Fibroblast of lung (primary cell): ENCODE measurements around the gene EPO. TPM values are rescaled to one million over a fixed set of nuclear protein-coding genes. Genes with fewer than 3 reads are reported as not detected.
"Not testable (repeated sequence)": the region's sequence is repeated elsewhere in the genome, so short reads cannot be mapped to it uniquely, and the experiment has no call there.

Experiments used
- DNase-seq, 2 donors: peaks; one replicate each; pipeline versions ENCODE4 v3.0.0 to v3.0.0-alpha.2; 2010; ENCODE audit warnings: low read depth in 2 of 2
- H2AFZ ChIP-seq: 2 replicates; pipeline ENCODE4 v1.5.1; 2012; ENCODE audit warnings: low read length, control low read depth, inconsistent platforms
- H3K27ac ChIP-seq: 2 replicates; pipeline ENCODE4 v1.5.1; 2011; ENCODE audit warnings: low read length, control low read depth; ENCODE audit not compliant: insufficient read depth
- H3K27me3 ChIP-seq: 2 replicates; pipeline ENCODE4 v1.5.1; 2011; ENCODE audit warnings: mild to moderate bottlenecking, low read length; ENCODE audit not compliant: control insufficient read depth, insufficient read depth
- H3K36me3 ChIP-seq: 2 replicates; pipeline ENCODE4 v1.5.1; 2011; ENCODE audit warnings: low read length; ENCODE audit not compliant: control insufficient read depth, insufficient read depth
- H3K4me1 ChIP-seq: 2 replicates; pipeline ENCODE4 v1.5.1; 2011; ENCODE audit warnings: low read length; ENCODE audit not compliant: control insufficient read depth, insufficient read depth; ENCODE audit errors: extremely low read depth
- H3K4me2 ChIP-seq: 2 replicates; pipeline ENCODE4 v1.5.1; 2011; ENCODE audit warnings: low read length, control low read depth; ENCODE audit not compliant: insufficient read depth; ENCODE audit errors: extremely low read depth
- H3K4me3 ChIP-seq, 4 experiments: fragments of 200-600 bp in 1 of 4; sonication (generic) in 1 of 4; replicated peaks in 1 of 4; 2 replicates each; pipeline ENCODE4 v1.5.1; 2011 to 2016; ENCODE audit warnings: low read length in 4 of 4, low read depth in 3 of 4, mild to moderate bottlenecking in 3 of 4, control low read depth in 2 of 4, inconsistent platforms in 1 of 4, mixed read lengths in 1 of 4; ENCODE audit not compliant: insufficient read depth in 1 of 4; ENCODE audit errors: control extremely low read depth in 1 of 4
- H3K79me2 ChIP-seq: 2 replicates; pipeline ENCODE4 v1.5.1; 2012; ENCODE audit warnings: mild to moderate bottlenecking, low read length, inconsistent platforms; ENCODE audit not compliant: control insufficient read depth, insufficient read depth
- H3K9ac ChIP-seq: 2 replicates; pipeline ENCODE4 v1.5.1; 2011; ENCODE audit warnings: mild to moderate bottlenecking, low read length, control low read depth; ENCODE audit not compliant: insufficient read depth
- H3K9me3 ChIP-seq: 2 replicates; pipeline ENCODE4 v1.5.1; 2012; ENCODE audit warnings: low read depth, low read length; ENCODE audit not compliant: control insufficient read depth, insufficient read depth
- H4K20me1 ChIP-seq: 2 replicates; pipeline ENCODE4 v1.5.1; 2011; ENCODE audit warnings: low read length; ENCODE audit not compliant: control insufficient read depth, insufficient read depth; ENCODE audit errors: extremely low read depth
- CTCF ChIP-seq, 2 donors: IDR thresholded peaks in 1 of 2; conservative IDR thresholded peaks in 1 of 2; 1 replicate in 1 of 2; 2 replicates in 1 of 2; pipeline ENCODE4 v1.5.1; 2011 to 2012; ENCODE audit warnings: low read length in 2 of 2, control low read depth in 1 of 2, inconsistent platforms in 1 of 2, low read depth in 1 of 2, mild to moderate bottlenecking in 1 of 2
- EZH2 ChIP-seq: IDR thresholded peaks from 2 replicates; pipeline ENCODE4 v1.5.1; 2012; ENCODE audit warnings: low read length, control low read depth, mild to moderate bottlenecking; ENCODE audit errors: missing control alignments
- polyA plus RNA-seq, 2 donors: library from polyadenylated mRNA; depleted of rRNA in 1 of 2; stranded (reverse) in 1 of 2; unstranded in 1 of 2; fragments of >200 nt; gene quantifications; 2 replicates each; pipeline ENCODE4 v1.2.1, GENCODE V29; 2011 to 2012; ENCODE audit warnings: missing spikeins in 1 of 2
- total RNA-seq: library from RNA; depleted of rRNA; stranded (reverse); fragments of >200 nt; gene quantifications from 2 replicates; pipeline ENCODE4 v1.2.1, GENCODE V29; 2014

Gene EPO
- total and polyA plus RNA-seq, 2 donors (not counting 1 experiment from before 2014, with no cell fraction given): not detected

GRCh38 chr7:100714725-100715124 is 5.5 kb upstream of the EPO start:
- Histone ChIP-seq H3K79me2 (no peaks in the 10 kb centered on the region), H3K27me3 (peaks cover 4% of the 10 kb centered on the region), H3K4me2 (no peak overlapping the region), H3K9ac (no peak overlapping the region), H3K27ac (no peak overlapping the region), H3K4me1 (no peaks in the 10 kb centered on the region), H3K36me3 (no peaks in the 10 kb centered on the region), H3K9me3 (no peaks in the 10 kb centered on the region), H2AFZ (no peak overlapping the region), H4K20me1 (no peaks in the 10 kb centered on the region), H3K4me3 (no peak overlapping the region)
- TF ChIP-seq EZH2: no peak
- no peak for TF ChIP-seq CTCF (conservative IDR thresholded peaks at IDR 0.05 in 1 of 2, IDR thresholded peaks at IDR 0.05 in 1 of 2; ENCODE audit: low read depth in 1 of 2, low read length in 2 of 2)
- no peak for DNase-seq

DNA sequence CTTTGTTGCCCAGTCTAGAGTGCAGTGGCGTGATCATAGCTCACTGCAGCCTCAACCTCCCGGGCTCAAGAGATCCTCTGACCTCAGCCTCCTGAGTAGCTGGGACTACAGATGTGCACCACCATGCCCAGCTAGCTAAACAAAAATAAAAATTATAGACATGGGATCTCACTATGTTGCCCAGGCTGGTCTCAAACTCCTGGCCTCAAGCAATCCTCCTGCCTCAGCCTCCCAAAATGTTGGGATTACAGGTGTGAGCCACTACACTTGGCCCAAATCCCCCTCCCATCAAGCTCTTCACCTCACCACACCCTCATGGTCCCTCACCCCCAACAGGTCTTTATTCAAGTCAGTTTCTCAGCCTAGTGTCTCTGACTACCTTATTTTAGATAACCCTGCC is 3.2 kb upstream of the EPO start:
- H3K4me1 ChIP-seq, H3K27ac ChIP-seq, H3K79me2 ChIP-seq, H4K20me1 ChIP-seq, H3K4me3 ChIP-seq, H3K9ac ChIP-seq, H3K36me3 ChIP-seq, H2AFZ ChIP-seq, DNase-seq, H3K9me3 ChIP-seq, H3K4me2 ChIP-seq: not testable (repeated sequence)
- H3K27me3 ChIP-seq: peaks cover 25% of the 10 kb centered on the region

- H2AFZ ChIP-seq: no peak overlapping the region
- no peak overlapping the region for H3K4me2 ChIP-seq
- no peaks in the 10 kb centered on the region for H3K36me3 ChIP-seq
- H3K27ac ChIP-seq: no peak overlapping the region
- no peak overlapping the region for H3K4me3 ChIP-seq
- H4K20me1 ChIP-seq: no peaks in the 10 kb centered on the region
- H3K4me1 ChIP-seq: no peaks in the 10 kb centered on the region
- H3K9ac ChIP-seq: no peak overlapping the region
- peak; percentile 42 to 65 for DNase-seq
- no peaks in the 10 kb centered on the region for H3K9me3 ChIP-seq
- H3K27me3 ChIP-seq: peaks cover 41% of the 10 kb centered on the region
- peak; percentile 49 to 51 for TF ChIP-seq CTCF (conservative IDR thresholded peaks at IDR 0.05 in 1 of 2, IDR thresholded peaks at IDR 0.05 in 1 of 2; ENCODE audit: low read depth in 1 of 2, low read length in 2 of 2)
- TF ChIP-seq EZH2: no peak
- no peaks in the 10 kb centered on the region for H3K79me2 ChIP-seq
Observed at GRCh38 chr7:100719523-100720278, 567 bp upstream of the EPO start.
